ENCODE results near the gene RBM22. TPM values are rescaled to one million over a fixed set of nuclear protein-coding genes. Genes with fewer than 3 reads are reported as not detected.
A peak's percentile ranks its signal among the peaks of the same experiment; 100 is the strongest.

The RBM22 gene
- total RNA-seq, 1 donor from 2014 or later, result 77.5 TPM

DNA sequence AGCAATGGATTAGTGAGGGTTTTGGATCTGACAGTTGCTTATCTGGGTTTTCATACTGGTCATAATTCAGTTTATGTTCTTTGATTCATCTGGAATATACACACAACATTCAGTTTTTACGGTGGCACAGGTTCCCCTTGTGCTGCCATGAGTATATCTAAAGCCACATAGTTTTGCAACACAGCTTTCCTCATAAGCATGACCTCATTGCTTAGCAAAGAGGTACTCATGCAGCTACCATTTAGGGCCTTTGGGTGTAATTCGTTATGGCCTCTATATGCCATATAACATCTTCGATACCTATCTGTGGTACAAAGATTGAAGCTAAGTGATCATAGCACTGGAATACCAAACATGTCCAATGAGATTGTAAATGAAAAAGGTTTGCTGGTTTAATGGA lies 2.9 kb upstream of the RBM22 start:
- no peaks in the 10 kb centered on the region for H3K9me3 Mint-ChIP-seq
- H3K36me3 Mint-ChIP-seq (ENCODE audit: low read depth), result peaks cover 15% of the 10 kb centered on the region
- no peak overlapping the region for H3K4me3 Mint-ChIP-seq
- DNase-seq (ENCODE audit: low spot score), result no peak
- H3K27me3 Mint-ChIP-seq (ENCODE audit: insufficient read depth), result no peaks in the 10 kb centered on the region
- no peak overlapping the region for H3K27ac Mint-ChIP-seq
- peaks cover 5% of the 10 kb centered on the region for H3K4me1 Mint-ChIP-seq (ENCODE audit: low read depth)
- intact Hi-C loops (cut with micrococcal nuclease), result loop anchor here (5.0 kb wide), 1 partner anchor 509 kb away; no protein-coding TSS in a partner anchor

- no peak for DNase-seq (ENCODE audit: low spot score)
- Mint-ChIP-seq H3K36me3 (ENCODE audit: low read depth) (peaks cover 30% of the 10 kb centered on the region), H3K4me3 (no peak overlapping the region), H3K4me1 (ENCODE audit: low read depth) (peaks cover 5% of the 10 kb centered on the region), H3K27me3 (ENCODE audit: insufficient read depth) (no peaks in the 10 kb centered on the region), H3K9me3 (no peaks in the 10 kb centered on the region), H3K27ac (no peak overlapping the region)
- intact Hi-C loops (cut with micrococcal nuclease), result loop anchor here (1.0 to 5.0 kb wide), 12 partner anchors 43 to 739 kb away; partner anchors contain the start of genes CD74, GM2A, SLC26A2 and TCOF1
Observed at GRCh38 chr5:150700246-150700593, 642 bp downstream of the RBM22 start.

GRCh38 chr5:150694612-150695011 lies 6.2 kb downstream of the RBM22 start:
- Mint-ChIP-seq H3K27me3 (ENCODE audit: insufficient read depth) (no peaks in the 10 kb centered on the region), H3K36me3 (ENCODE audit: low read depth) (peaks cover 60% of the 10 kb centered on the region), H3K27ac (no peak overlapping the region), H3K9me3 (no peaks in the 10 kb centered on the region), H3K4me1 (ENCODE audit: low read depth) (no peaks in the 10 kb centered on the region), H3K4me3 (no peak overlapping the region)
- intact Hi-C loops (cut with micrococcal nuclease), result no loop called here
- no peak for DNase-seq (ENCODE audit: low spot score)

DNA sequence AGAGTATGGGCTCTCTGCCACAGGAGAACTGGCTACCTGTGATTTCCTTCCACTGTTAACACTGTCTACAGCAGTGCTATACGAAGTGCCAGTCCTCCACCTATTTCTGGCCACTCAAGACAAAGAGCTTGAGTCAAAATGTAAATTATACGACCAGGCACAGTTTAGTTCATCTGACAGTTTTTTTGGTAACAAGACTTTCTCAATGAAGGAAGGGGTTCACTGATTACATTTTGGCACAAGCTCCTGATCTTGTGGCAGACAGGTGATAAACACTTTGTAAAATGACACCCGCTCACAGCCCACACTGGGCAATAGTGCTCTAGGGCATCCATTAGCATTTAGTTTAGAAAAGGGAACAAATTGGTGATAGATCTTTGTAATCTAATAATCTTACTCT lies 8.6 kb downstream of the RBM22 start:
- Mint-ChIP-seq H3K27me3 (ENCODE audit: insufficient read depth) (no peaks in the 10 kb centered on the region), H3K4me3 (no peak overlapping the region), H3K9me3 (no peaks in the 10 kb centered on the region), H3K4me1 (ENCODE audit: low read depth) (no peaks in the 10 kb centered on the region), H3K27ac (no peak overlapping the region), H3K36me3 (ENCODE audit: low read depth) (peaks cover 55% of the 10 kb centered on the region)
- no peak for DNase-seq (ENCODE audit: low spot score)
- intact Hi-C loops (cut with micrococcal nuclease), result no loop called here

GRCh38 chr5:150690760-150691159 lies 10.1 kb downstream of the RBM22 start:
- Mint-ChIP-seq H3K4me1 (ENCODE audit: low read depth) (no peaks in the 10 kb centered on the region), H3K27me3 (ENCODE audit: insufficient read depth) (no peaks in the 10 kb centered on the region), H3K27ac (no peak overlapping the region), H3K9me3 (no peaks in the 10 kb centered on the region), H3K36me3 (ENCODE audit: low read depth) (peaks cover 51% of the 10 kb centered on the region), H3K4me3 (no peak overlapping the region)
- intact Hi-C loops (cut with micrococcal nuclease), result no loop called here
- DNase-seq (ENCODE audit: low spot score), result no peak

- Mint-ChIP-seq H3K4me3 (no peak overlapping the region), H3K9me3 (no peaks in the 10 kb centered on the region), H3K4me1 (ENCODE audit: low read depth) (no peaks in the 10 kb centered on the region), H3K27me3 (ENCODE audit: insufficient read depth) (no peaks in the 10 kb centered on the region), H3K27ac (no peak overlapping the region), H3K36me3 (ENCODE audit: low read depth) (peaks cover 43% of the 10 kb centered on the region)
- DNase-seq (ENCODE audit: low spot score), result no peak
- intact Hi-C loops (cut with micrococcal nuclease), result no loop called here
Observed at GRCh38 chr5:150689120-150689519, 11.7 kb downstream of the RBM22 start.

DNA sequence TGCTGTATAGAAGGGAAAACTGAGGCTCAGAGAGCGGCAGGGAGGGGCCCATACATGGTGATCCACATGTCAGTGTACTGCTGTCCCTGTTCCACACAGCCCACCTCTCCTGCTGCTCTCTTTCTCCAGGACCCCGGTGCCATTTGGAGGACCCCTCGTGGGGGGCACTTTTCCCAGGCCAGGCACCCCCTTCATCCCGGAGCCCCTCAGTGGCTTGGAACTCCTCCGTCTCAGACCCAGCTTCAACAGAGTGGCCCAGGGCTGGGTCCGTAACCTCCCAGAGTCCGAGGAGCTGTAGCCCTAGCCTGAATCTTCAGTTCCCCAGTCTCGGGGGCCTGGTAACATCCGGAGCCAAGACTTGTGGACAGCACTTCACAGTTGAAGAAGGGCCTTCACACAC lies 24.3 kb downstream of the RBM22 start:
- Mint-ChIP-seq H3K36me3 (ENCODE audit: low read depth) (no peaks in the 10 kb centered on the region), H3K4me1 (ENCODE audit: low read depth) (no peaks in the 10 kb centered on the region), H3K27me3 (ENCODE audit: insufficient read depth) (no peaks in the 10 kb centered on the region), H3K27ac (no peak overlapping the region), H3K4me3 (no peak overlapping the region), H3K9me3 (no peaks in the 10 kb centered on the region)
- DNase-seq (ENCODE audit: low spot score), result no peak
- intact Hi-C loops (cut with micrococcal nuclease), result no loop called here

DNA sequence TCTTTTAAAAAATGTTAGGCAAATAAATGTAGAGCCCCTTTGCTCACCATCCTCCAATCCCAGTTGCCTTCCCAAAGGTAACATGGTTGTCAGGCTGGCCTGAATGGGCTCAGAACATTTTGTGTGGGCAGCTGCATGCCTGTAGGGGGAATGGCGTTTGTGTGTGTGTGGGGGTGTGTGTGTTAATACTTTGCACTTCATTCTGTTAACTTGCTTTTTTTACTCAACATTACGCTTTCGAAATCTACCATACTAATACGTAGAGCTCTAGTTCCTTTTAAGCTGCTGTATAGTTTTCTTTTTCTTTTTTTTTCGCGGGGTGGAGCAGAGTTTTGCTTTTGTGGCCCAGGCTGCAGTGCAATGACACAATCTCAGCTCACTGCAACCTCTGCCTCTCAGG lies 25.8 kb downstream of the RBM22 start:
- DNase-seq (ENCODE audit: low spot score), result no peak
- intact Hi-C loops (cut with micrococcal nuclease), result no loop called here
- H3K4me3 Mint-ChIP-seq, result no peak overlapping the region
- H3K27ac Mint-ChIP-seq, result no peak overlapping the region
- H3K36me3 Mint-ChIP-seq (ENCODE audit: low read depth), result no peaks in the 10 kb centered on the region
- peaks cover 14% of the 10 kb centered on the region for H3K27me3 Mint-ChIP-seq (ENCODE audit: insufficient read depth)
- no peaks in the 10 kb centered on the region for H3K4me1 Mint-ChIP-seq (ENCODE audit: low read depth)
- no peaks in the 10 kb centered on the region for H3K9me3 Mint-ChIP-seq

GRCh38 chr5:150674341-150674821 lies 26.5 kb downstream of the RBM22 start:
- intact Hi-C loops (cut with micrococcal nuclease), result no loop called here
- H3K4me1 Mint-ChIP-seq (ENCODE audit: low read depth), result no peaks in the 10 kb centered on the region

DNA sequence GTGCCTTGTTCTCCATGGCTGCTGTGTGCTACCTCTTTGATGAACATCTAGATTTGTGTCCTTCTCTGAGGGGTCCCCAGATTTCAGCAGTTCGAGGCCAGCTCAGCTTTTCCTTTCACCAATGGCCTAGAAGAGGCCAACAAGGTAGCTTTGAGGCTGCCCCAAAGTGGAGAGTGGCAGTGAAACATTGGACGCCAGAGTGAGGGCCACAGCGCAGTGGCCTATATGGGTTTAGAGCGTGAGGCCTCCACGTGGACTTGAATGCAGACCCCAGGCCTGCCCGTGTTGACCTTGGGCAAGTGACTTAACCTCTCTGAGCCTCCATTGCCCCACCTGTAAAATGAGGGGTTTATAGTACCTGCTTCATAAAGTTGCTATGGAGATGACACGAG lies 28.0 kb downstream of the RBM22 start:
- no peak for DNase-seq (ENCODE audit: low spot score)
- H3K27me3 Mint-ChIP-seq (ENCODE audit: insufficient read depth), result peaks cover 18% of the 10 kb centered on the region
- no peaks in the 10 kb centered on the region for H3K4me1 Mint-ChIP-seq (ENCODE audit: low read depth)
- no peaks in the 10 kb centered on the region for H3K9me3 Mint-ChIP-seq
- intact Hi-C loops (cut with micrococcal nuclease), result no loop called here
- no peak overlapping the region for H3K27ac Mint-ChIP-seq
- H3K4me3 Mint-ChIP-seq, result peak overlapping the region; percentile 70
- H3K36me3 Mint-ChIP-seq (ENCODE audit: low read depth), result no peaks in the 10 kb centered on the region

More at GRCh38 chr5:150674341-150674821, 26.5 kb downstream of the RBM22 start:
- no peaks in the 10 kb centered on the region for H3K36me3 Mint-ChIP-seq (ENCODE audit: low read depth)
- H3K4me3 Mint-ChIP-seq, result no peak overlapping the region
- peaks cover 17% of the 10 kb centered on the region for H3K27me3 Mint-ChIP-seq (ENCODE audit: insufficient read depth)
- no peaks in the 10 kb centered on the region for H3K9me3 Mint-ChIP-seq
- H3K27ac Mint-ChIP-seq, result no peak overlapping the region
- no peak for DNase-seq (ENCODE audit: low spot score)

DNA sequence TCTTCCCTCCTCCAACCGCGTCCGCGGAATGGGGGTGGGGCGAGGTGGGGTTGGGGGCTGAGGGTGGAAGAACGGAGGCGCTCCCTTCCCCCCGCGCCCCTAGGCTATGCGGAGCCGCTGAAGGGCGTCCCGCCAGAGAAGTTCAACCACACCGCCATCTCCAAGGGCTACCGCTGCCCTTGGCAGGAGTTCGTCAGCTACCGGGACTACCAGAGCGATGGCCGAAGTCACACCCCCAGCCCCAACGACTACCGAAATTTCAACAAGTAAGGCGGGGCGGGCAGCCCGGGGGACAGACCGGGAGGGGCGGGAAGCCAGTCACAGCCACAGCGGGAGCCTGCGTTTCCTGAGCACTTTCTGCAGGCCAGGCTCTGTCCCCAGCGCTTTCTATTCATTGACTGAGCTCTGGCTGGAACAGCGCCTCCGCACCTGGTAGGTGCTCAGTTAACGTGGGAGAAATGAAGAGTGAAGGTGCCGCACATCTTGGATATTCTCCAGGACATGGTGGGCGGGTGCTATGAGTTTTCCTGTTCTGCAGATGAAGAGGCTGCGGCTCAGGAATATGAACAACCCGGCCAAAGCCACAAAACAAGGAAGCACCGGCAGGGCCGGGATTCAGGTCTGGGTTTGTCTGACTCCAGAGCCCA lies 28.5 kb downstream of the RBM22 start:
- Mint-ChIP-seq H3K36me3 (ENCODE audit: low read depth) (no peaks in the 10 kb centered on the region), H3K4me1 (ENCODE audit: low read depth) (no peaks in the 10 kb centered on the region), H3K4me3 (peak overlapping the region; percentile 70), H3K27ac (no peak overlapping the region), H3K9me3 (no peaks in the 10 kb centered on the region), H3K27me3 (ENCODE audit: insufficient read depth) (peaks cover 18% of the 10 kb centered on the region)
- no peak for DNase-seq (ENCODE audit: low spot score)
- intact Hi-C loops (cut with micrococcal nuclease), result no loop called here

DNA sequence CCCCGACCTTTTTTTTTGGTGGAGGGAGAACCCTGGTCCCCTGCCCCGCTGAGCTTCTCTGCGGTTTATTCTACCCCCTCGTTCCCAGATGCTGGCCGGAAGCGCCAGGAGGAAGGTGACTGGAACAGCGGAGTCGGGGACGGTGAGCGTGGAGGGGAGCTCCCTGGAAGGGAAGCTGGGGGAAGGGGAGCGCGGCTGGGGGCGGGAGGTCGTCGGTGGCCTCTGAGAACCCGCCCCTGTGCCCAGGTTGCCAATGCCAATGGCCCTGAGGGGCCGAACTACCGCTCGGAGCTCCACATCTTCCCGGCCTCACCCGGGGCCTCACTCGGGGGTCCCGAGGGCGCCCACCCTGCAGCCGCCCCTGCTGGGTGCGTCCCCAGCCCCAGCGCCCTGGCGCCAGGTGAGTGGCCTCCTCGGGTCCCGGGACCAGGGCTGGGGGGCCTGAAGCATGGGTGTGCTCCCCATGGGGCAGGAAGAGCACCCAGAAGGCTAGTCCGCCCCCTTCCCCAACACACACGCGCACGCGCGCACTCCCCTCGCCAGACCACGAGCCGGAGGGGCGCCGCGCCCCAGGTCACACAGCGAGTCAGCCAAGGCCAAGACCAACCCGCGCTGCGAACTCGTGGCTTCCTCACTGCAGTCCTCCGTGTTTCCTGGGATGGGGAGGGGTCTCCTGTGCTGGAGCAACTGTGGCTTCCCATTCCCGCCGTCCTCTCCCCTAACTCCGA lies 29.2 kb downstream of the RBM22 start:
- no peak for DNase-seq (ENCODE audit: low spot score)
- no peaks in the 10 kb centered on the region for H3K4me1 Mint-ChIP-seq (ENCODE audit: low read depth)
- intact Hi-C loops (cut with micrococcal nuclease), result no loop called here
- H3K27ac Mint-ChIP-seq, result no peak overlapping the region
- no peaks in the 10 kb centered on the region for H3K9me3 Mint-ChIP-seq
- H3K4me3 Mint-ChIP-seq, result peak overlapping the region; percentile 70
- peaks cover 18% of the 10 kb centered on the region for H3K27me3 Mint-ChIP-seq (ENCODE audit: insufficient read depth)
- no peaks in the 10 kb centered on the region for H3K36me3 Mint-ChIP-seq (ENCODE audit: low read depth)

GRCh38 chr5:150670948-150671310 lies 29.9 kb downstream of the RBM22 start:
- no peaks in the 10 kb centered on the region for H3K4me1 Mint-ChIP-seq (ENCODE audit: low read depth)
- intact Hi-C loops (cut with micrococcal nuclease), result no loop called here
- no peaks in the 10 kb centered on the region for H3K9me3 Mint-ChIP-seq
- H3K4me3 Mint-ChIP-seq, result peak overlapping the region; percentile 58
- no peaks in the 10 kb centered on the region for H3K36me3 Mint-ChIP-seq (ENCODE audit: low read depth)
- H3K27me3 Mint-ChIP-seq (ENCODE audit: insufficient read depth), result peaks cover 18% of the 10 kb centered on the region
- no peak overlapping the region for H3K27ac Mint-ChIP-seq
- no peak for DNase-seq (ENCODE audit: low spot score)
